Fibroblast of skin of back (primary cell): ENCODE results near the gene LSP1.

ENCODE experiments used
- DNase-seq: peaks from one replicate; pipeline ENCODE4 v3.0.0-alpha.2; 2013

Gene LSP1

GRCh38 chr11:1890856-1891830 lies 38.3 kb downstream of the LSP1 start:
- no peak for DNase-seq

GRCh38 chr11:1891831-1892115 lies 38.9 kb downstream of the LSP1 start, which contains the start of gene PRR33:
PRR33 (minus strand) TSS chr11:1891895; CDS start chr11:1890584, 1,311 bp downstream.
- no peak for DNase-seq

- DNase-seq, result no peak
These were observed 39.2 kb downstream of the LSP1 start for GRCh38 chr11:1892116-1892515.

- no peak for DNase-seq
These were observed 39.7 kb downstream of the LSP1 start for GRCh38 chr11:1892558-1892957.

- DNase-seq, result no peak
These were observed 40.9 kb downstream of the LSP1 start for GRCh38 chr11:1893581-1894359.

- no peak for DNase-seq
These were observed 41.9 kb downstream of the LSP1 start for GRCh38 chr11:1894759-1895158.

GRCh38 chr11:1896468-1896867 lies 43.6 kb downstream of the LSP1 start:
- no peak for DNase-seq

- no peak for DNase-seq
These were observed 44.0 kb downstream of the LSP1 start for GRCh38 chr11:1896923-1897322.

- DNase-seq, result no peak
These were observed 46.2 kb downstream of the LSP1 start for GRCh38 chr11:1899090-1899489.

GRCh38 chr11:1899686-1900085 lies 46.8 kb downstream of the LSP1 start:
- DNase-seq, result no peak

GRCh38 chr11:1906181-1906580 lies 53.3 kb downstream of the LSP1 start:
- no peak for DNase-seq

- DNase-seq, result no peak
These were observed 53.9 kb downstream of the LSP1 start for GRCh38 chr11:1906611-1907423.

- DNase-seq, result peak; percentile 80
These were observed 55.7 kb downstream of the LSP1 start for GRCh38 chr11:1908618-1909017.

- DNase-seq, result no peak
These were observed 56.6 kb downstream of the LSP1 start for GRCh38 chr11:1909524-1909923.

- no peak for DNase-seq
These were observed 59.5 kb downstream of the LSP1 start for GRCh38 chr11:1912289-1912878.

GRCh38 chr11:1913271-1914060 lies 60.6 kb downstream of the LSP1 start:
- no peak for DNase-seq

- no peak for DNase-seq
These were observed 62.9 kb downstream of the LSP1 start for GRCh38 chr11:1915795-1916131.

GRCh38 chr11:1916132-1916985 lies 63.5 kb downstream of the LSP1 start:
- no peak for DNase-seq

- DNase-seq, result no peak
These were observed 64.2 kb downstream of the LSP1 start for GRCh38 chr11:1916986-1917522.
